Measurements from ENCODE around the gene TACR1. TPM values are rescaled to one million over a fixed set of nuclear protein-coding genes. Genes with fewer than 3 reads are reported as not detected.
"Not testable (repeated sequence)": the region's sequence is repeated elsewhere in the genome, so short reads cannot be mapped to it uniquely, and the experiment has no call there.

TACR1 gene
- total and polyA plus RNA-seq, 2 of the 8 experiments (the other 6 are each of a cell fraction or from before 2014, with no cell fraction given), result 0.09 to 0.37 TPM

- TF ChIP-seq MAX (IDR thresholded peaks at IDR 0.05), result no peak
Measured at GRCh38 chr2:75058427-75058826, 140.9 kb downstream of the TACR1 start (continued).

DNA sequence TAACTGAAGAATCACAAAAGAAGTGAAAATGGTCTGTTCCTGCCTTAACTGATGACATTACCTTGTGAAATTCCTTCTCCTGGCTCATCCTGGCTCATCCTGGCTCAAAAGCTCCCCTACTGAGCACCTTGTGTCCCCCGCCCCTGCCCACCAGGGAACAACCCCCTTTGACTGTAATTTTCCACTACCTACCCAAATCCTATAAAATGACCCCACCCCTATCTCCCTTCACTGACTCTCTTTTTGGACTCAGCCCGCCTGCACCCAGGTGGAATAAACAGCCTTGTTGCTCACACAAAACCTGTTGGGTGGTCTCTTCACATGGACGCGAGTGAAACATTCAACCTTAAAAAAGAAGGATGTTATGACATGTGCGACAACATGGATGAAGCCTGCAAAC lies 142.2 kb downstream of the TACR1 start:
- Histone ChIP-seq H3K4me1 (replicated peaks in 1 of 4; ENCODE audit: control insufficient read depth in 3 of 4, insufficient read depth in 4 of 4, low read length in 3 of 4) (peaks cover 9 to 35% (median 16%) of the 10 kb centered on the region in 4 experiments; a peak in 6 of 7 replicates), H3K4me3 (ENCODE audit: extremely low read depth in 1 of 4, insufficient read depth in 2 of 4, low read depth in 3 of 4, low read length in 4 of 4) (peak overlapping the region in 1 of 4 experiments; percentile 11; a peak in 1 of 8 replicates), H2BK12ac (ENCODE audit: low read depth, low read length) (peak overlapping the region; percentile 71), H2BK120ac (replicated peaks; ENCODE audit: low read depth, low read length) (peak overlapping the region; percentile 82), H3K23ac (ENCODE audit: insufficient read length) (peak overlapping the region; percentile 52), H2BK5ac (ENCODE audit: low read depth, low read length) (peak overlapping the region; percentile 73; the same call in 1 of the 2 replicates), H4K91ac (replicated peaks; ENCODE audit: insufficient read length, low read length) (peak overlapping the region; percentile 49), H3K27me3 (replicated peaks in 1 of 4; ENCODE audit: control insufficient read depth in 3 of 4, extremely low read depth in 1 of 4, insufficient read depth in 3 of 4, low read length in 3 of 4) (peaks cover 0 to 13% (median 2%) of the 10 kb centered on the region in 4 experiments; a peak in 4 of 7 replicates), H3K4me2 (ENCODE audit: insufficient read depth in 1 of 2, low read depth in 2 of 2, low read length in 2 of 2) (peak overlapping the region; percentile 26 to 62; a peak in 2 of 4 replicates)
- H3K27ac ChIP-seq (ENCODE audit: low read depth, low read length); H2AK5ac ChIP-seq (ENCODE audit: low read depth, low read length); H3K79me2 ChIP-seq (ENCODE audit: control insufficient read depth in 1 of 2, insufficient read depth in 2 of 2, low read length in 2 of 2); H4K8ac ChIP-seq (ENCODE audit: extremely low read depth, insufficient read depth, low read length); H3K9me3 ChIP-seq (ENCODE audit: insufficient read depth in 2 of 2, low read depth in 1 of 2, low read length in 1 of 2); H3K18ac ChIP-seq (ENCODE audit: extremely low read depth, low read length); H3K79me1 ChIP-seq (ENCODE audit: low read depth, low read length); DNase-seq (ENCODE audit: low read depth in 1 of 2, low spot score in 2 of 2); H2AFZ ChIP-seq (ENCODE audit: low read length); H3K14ac ChIP-seq (ENCODE audit: insufficient read length); H3K36me3 ChIP-seq (ENCODE audit: control insufficient read depth in 2 of 4, insufficient read depth in 4 of 4, low read length in 3 of 4); H4K20me1 ChIP-seq (replicated peaks in 1 of 2; ENCODE audit: control insufficient read depth in 1 of 2, insufficient read depth in 2 of 2, low read length in 2 of 2); H3K4ac ChIP-seq (replicated peaks; ENCODE audit: insufficient read length, low read depth, low read length); H3K56ac ChIP-seq (replicated peaks; ENCODE audit: insufficient read length, low read depth, low read length); POLR2A ChIA-PET (ENCODE audit: partially characterized antibody); H4K5ac ChIP-seq (ENCODE audit: insufficient read length, low read depth, low read length); FAIRE-seq; H2BK20ac ChIP-seq (ENCODE audit: low read length); H3K23me2 ChIP-seq (ENCODE audit: low read depth, low read length); H2BK15ac ChIP-seq (ENCODE audit: low read length); H3K9ac ChIP-seq (replicated peaks in 1 of 4; ENCODE audit: extremely low read depth in 1 of 4, low read depth in 3 of 4, low read length in 3 of 4): not testable (repeated sequence)
- 43% methylated on average over 5 of the region's 5 CpGs; no CpG with 5 or more reads in 1 of the 2 experiments for WGBS, 2 experiments (ENCODE audit: extremely low coverage in 1 of 2, insufficient coverage in 1 of 2, insufficient read length in 1 of 2, insufficient replicate concordance in 2 of 2, low coverage in 1 of 2, low lambda C conversion rate in 2 of 2, missing lambda C conversion rate in 1 of 2)
- CTCF ChIA-PET (ENCODE audit: partially characterized antibody), result interaction anchor here (1.2 to 3.6 kb wide), 3 partner anchors 9 to 97 kb away, joined by 3 to 36 read pairs (median 3); no protein-coding TSS in a partner anchor

Data from H1 (cell line).